ENCODE results near the gene FBXL5.
"Not testable (repeated sequence)": the region's sequence is repeated elsewhere in the genome, so short reads cannot be mapped to it uniquely, and the experiment has no call there.

The FBXL5 gene

GRCh38 chr4:15652191-15652590, 3.0 kb downstream of the FBXL5 start:
- no peak for DNase-seq (ENCODE audit: low read depth)

GRCh38 chr4:15651676-15652075, 3.5 kb downstream of the FBXL5 start:
- DNase-seq (ENCODE audit: low read depth): no peak

GRCh38 chr4:15649914-15650545, 5.1 kb downstream of the FBXL5 start:
- DNase-seq (ENCODE audit: low read depth): peak; percentile 53

GRCh38 chr4:15648600-15648999, 6.6 kb downstream of the FBXL5 start:
- no peak for DNase-seq (ENCODE audit: low read depth)

- no peak for DNase-seq (ENCODE audit: low read depth)
These were observed 16.7 kb downstream of the FBXL5 start for GRCh38 chr4:15638418-15638817.

- no peak for DNase-seq (ENCODE audit: low read depth)
These were observed 18.3 kb downstream of the FBXL5 start for GRCh38 chr4:15636818-15637217.

- DNase-seq (ENCODE audit: low read depth): not testable (repeated sequence)
These were observed 37.8 kb downstream of the FBXL5 start for GRCh38 chr4:15617407-15617806.

GRCh38 chr4:15614891-15615290, 40.3 kb downstream of the FBXL5 start:
- not testable (repeated sequence) for DNase-seq (ENCODE audit: low read depth)

GRCh38 chr4:15612136-15612535, 43.0 kb downstream of the FBXL5 start:
- DNase-seq (ENCODE audit: low read depth): no peak

- no peak for DNase-seq (ENCODE audit: low read depth)
These were observed 44.3 kb downstream of the FBXL5 start for GRCh38 chr4:15610855-15611254.

GRCh38 chr4:15605537-15605936, 49.6 kb downstream of the FBXL5 start:
- no peak for DNase-seq (ENCODE audit: low read depth)

- DNase-seq (ENCODE audit: low read depth): no peak
These were observed 53.3 kb downstream of the FBXL5 start for GRCh38 chr4:15601862-15602261.

- no peak for DNase-seq (ENCODE audit: low read depth)
These were observed 55.0 kb downstream of the FBXL5 start for GRCh38 chr4:15600176-15600575.

- no peak for DNase-seq (ENCODE audit: low read depth)
These were observed 56.5 kb downstream of the FBXL5 start for GRCh38 chr4:15598644-15599043.

- no peak for DNase-seq (ENCODE audit: low read depth)
These were observed 62.4 kb downstream of the FBXL5 start for GRCh38 chr4:15592799-15593198.

- no peak for DNase-seq (ENCODE audit: low read depth)
These were observed 67.5 kb downstream of the FBXL5 start for GRCh38 chr4:15587649-15588048.

- no peak for DNase-seq (ENCODE audit: low read depth)
These were observed 69.1 kb downstream of the FBXL5 start for GRCh38 chr4:15586066-15586465.

GRCh38 chr4:15585331-15585730, 69.8 kb downstream of the FBXL5 start:
- DNase-seq (ENCODE audit: low read depth): no peak

GRCh38 chr4:15584785-15585184, 70.4 kb downstream of the FBXL5 start:
- DNase-seq (ENCODE audit: low read depth): no peak

GRCh38 chr4:15577508-15577907, 77.6 kb downstream of the FBXL5 start:
- DNase-seq (ENCODE audit: low read depth): no peak

- no peak for DNase-seq (ENCODE audit: low read depth)
These were observed 79.2 kb downstream of the FBXL5 start for GRCh38 chr4:15575966-15576365.

- no peak for DNase-seq (ENCODE audit: low read depth)
These were observed 85.4 kb downstream of the FBXL5 start for GRCh38 chr4:15569746-15570145.

GRCh38 chr4:15568821-15569220, 86.3 kb downstream of the FBXL5 start:
- no peak for DNase-seq (ENCODE audit: low read depth)

- no peak for DNase-seq (ENCODE audit: low read depth)
These were observed 91.3 kb downstream of the FBXL5 start for GRCh38 chr4:15563871-15564270.
